Neuronal stem cell (in vitro differentiated cells): ENCODE data around the gene ENPP6.

Experiments
- DNase-seq: peaks from one replicate; pipeline ENCODE4 v3.0.0-alpha.2; 2013; ENCODE audit warnings: low spot score
- H2AFZ ChIP-seq: one replicate; pipeline ENCODE4 v1.6.1; 2013; ENCODE audit warnings: mild to moderate bottlenecking, low read length, inconsistent platforms
- H2AK5ac ChIP-seq: 2 replicates; pipeline ENCODE4 v1.6.1; 2013; ENCODE audit warnings: low read depth, mild to moderate bottlenecking, inconsistent platforms, low read length, moderate library complexity, mixed read lengths
- H2BK120ac ChIP-seq: 2 replicates; pipeline ENCODE4 v1.6.1; 2013; ENCODE audit warnings: low read depth, mild to moderate bottlenecking, inconsistent platforms, low read length, moderate library complexity, mixed read lengths
- H2BK12ac ChIP-seq: one replicate; pipeline ENCODE4 v1.6.1; 2013; ENCODE audit warnings: low read length, inconsistent platforms
- H2BK15ac ChIP-seq: 2 replicates; pipeline ENCODE4 v1.6.1; 2013; ENCODE audit warnings: mild to moderate bottlenecking, low read length, inconsistent platforms, mixed read lengths
- H2BK5ac ChIP-seq: one replicate; pipeline ENCODE4 v1.6.1; 2013; ENCODE audit warnings: inconsistent platforms, mild to moderate bottlenecking, low read length, moderate library complexity
- H3K14ac ChIP-seq: one replicate; pipeline ENCODE4 v1.6.1; 2013; ENCODE audit warnings: low read length, inconsistent platforms
- H3K18ac ChIP-seq: 2 replicates; pipeline ENCODE4 v1.6.1; 2013; ENCODE audit warnings: low read length, inconsistent platforms
- H3K23ac ChIP-seq: 2 replicates; pipeline ENCODE4 v1.6.1; 2013; ENCODE audit warnings: low read depth, mild to moderate bottlenecking, mixed read lengths, low read length, inconsistent platforms; ENCODE audit not compliant: poor library complexity
- H3K27ac ChIP-seq: replicated peaks from 3 replicates; pipeline ENCODE4 v1.5.1; 2013; ENCODE audit warnings: low read length, inconsistent platforms
- H3K27me3 ChIP-seq, 3 experiments: 2 replicates each; pipeline ENCODE4 v1.6.1; 2013; ENCODE audit warnings: low read length in 3 of 3, mild to moderate bottlenecking in 2 of 3, inconsistent platforms in 1 of 3, low read depth in 1 of 3, mixed read lengths in 1 of 3, moderate library complexity in 1 of 3; ENCODE audit not compliant: control insufficient read depth in 3 of 3, insufficient read depth in 3 of 3
- H3K36me3 ChIP-seq, 2 donors: replicated peaks in 1 of 2; 2 replicates each; pipeline ENCODE4 v1.6.1; 2013; ENCODE audit warnings: low read length in 2 of 2; ENCODE audit not compliant: control insufficient read depth in 2 of 2, insufficient read depth in 2 of 2
- H3K4ac ChIP-seq: 2 replicates; pipeline ENCODE4 v1.6.1; 2013; ENCODE audit warnings: inconsistent platforms, mild to moderate bottlenecking, low read length, moderate library complexity
- H3K4me1 ChIP-seq, 2 donors: 1 replicate in 1 of 2; 2 replicates in 1 of 2; pipeline ENCODE4 v1.6.1; 2013; ENCODE audit warnings: low read length in 2 of 2, low read depth in 1 of 2; ENCODE audit not compliant: control insufficient read depth in 2 of 2, insufficient read depth in 1 of 2
- H3K4me2 ChIP-seq: one replicate; pipeline ENCODE4 v1.6.1; 2013; ENCODE audit warnings: mild to moderate bottlenecking, low read length, inconsistent platforms; ENCODE audit not compliant: insufficient read depth, poor library complexity, severe bottlenecking
- H3K4me3 ChIP-seq, 2 donors: 2 replicates each; pipeline ENCODE4 v1.5.1; 2013; ENCODE audit warnings: low read length in 2 of 2, mild to moderate bottlenecking in 2 of 2, inconsistent platforms in 1 of 2, moderate library complexity in 1 of 2
- H3K79me1 ChIP-seq: one replicate; pipeline ENCODE4 v1.6.1; 2013; ENCODE audit warnings: low read depth, mild to moderate bottlenecking, inconsistent platforms, low read length, moderate library complexity
- H3K9ac ChIP-seq: one replicate; pipeline ENCODE4 v1.6.1; 2013; ENCODE audit warnings: mild to moderate bottlenecking, low read depth, low read length, inconsistent platforms; ENCODE audit not compliant: poor library complexity
- H3K9me3 ChIP-seq, 2 donors: replicated peaks in 1 of 2; 2 replicates each; pipeline versions ENCODE3 to v1.6.1; 2013; ENCODE audit warnings: low read length in 2 of 2, mild to moderate bottlenecking in 2 of 2, inconsistent platforms in 1 of 2, low read depth in 1 of 2, mixed read lengths in 1 of 2, moderate library complexity in 1 of 2; ENCODE audit not compliant: control insufficient read depth in 2 of 2, insufficient read depth in 1 of 2
- H4K8ac ChIP-seq: one replicate; pipeline ENCODE4 v1.6.1; 2013; ENCODE audit warnings: low read depth, mild to moderate bottlenecking, inconsistent platforms, low read length, moderate library complexity
- H4K91ac ChIP-seq: one replicate; pipeline ENCODE4 v1.6.1; 2013; ENCODE audit warnings: low read length, low read depth, mild to moderate bottlenecking, inconsistent platforms; ENCODE audit not compliant: poor library complexity
- WGBS, 2 donors: extraction: QIAGEN DNeasy Blood & Tissue Kit; methylation state at CpG; one replicate each; pipeline ENCODE4 v1.1.7; 2013; ENCODE audit warnings: missing lambda C conversion rate in 2 of 2, mixed read lengths in 1 of 2; ENCODE audit not compliant: insufficient read length in 2 of 2, insufficient replicate concordance in 1 of 2; ENCODE audit errors: extremely low coverage in 2 of 2; 5-methylcytosine and 5-hydroxymethylcytosine counted together

ENPP6 gene

DNA sequence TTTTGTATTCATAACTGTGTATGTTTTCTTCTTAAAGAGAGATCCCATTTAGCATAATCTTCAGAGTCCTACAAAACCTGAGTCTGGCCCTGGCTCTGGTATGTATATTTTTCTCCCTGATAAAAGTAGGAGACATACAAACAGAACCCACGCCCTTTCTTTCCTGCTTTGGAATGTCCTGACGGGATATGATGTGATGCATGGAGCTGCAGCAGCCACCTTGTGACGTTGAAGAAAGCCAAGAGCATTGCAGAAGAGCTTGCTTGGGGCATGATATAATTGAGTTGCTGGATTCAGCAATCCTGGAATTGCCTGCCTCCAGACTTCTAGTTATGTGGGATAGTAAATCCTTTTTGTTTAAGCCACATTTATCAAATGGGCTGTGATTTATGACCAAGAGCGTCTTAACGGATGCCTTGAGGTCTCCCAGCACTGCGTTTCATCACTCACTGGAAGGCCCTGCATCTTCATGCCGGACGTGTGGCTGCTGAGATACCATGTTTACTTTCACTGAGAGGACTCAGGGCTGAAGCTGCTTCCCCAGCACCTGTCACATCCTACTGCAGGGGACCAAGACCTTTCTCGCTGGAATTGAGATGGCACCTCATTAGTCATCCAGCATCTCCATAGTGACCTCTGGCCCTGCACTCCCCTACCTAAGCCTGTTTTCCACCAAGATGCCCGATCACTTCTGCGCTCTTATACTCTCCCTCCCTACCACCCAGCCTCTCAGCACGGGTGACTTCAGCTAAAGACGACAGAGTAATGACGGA, 107.0 kb downstream of the ENPP6 start:
- no peaks in the 10 kb centered on the region for H3K36me3 ChIP-seq
- no peak overlapping the region for H2BK5ac ChIP-seq
- H3K4me2 ChIP-seq = no peak overlapping the region

DNA sequence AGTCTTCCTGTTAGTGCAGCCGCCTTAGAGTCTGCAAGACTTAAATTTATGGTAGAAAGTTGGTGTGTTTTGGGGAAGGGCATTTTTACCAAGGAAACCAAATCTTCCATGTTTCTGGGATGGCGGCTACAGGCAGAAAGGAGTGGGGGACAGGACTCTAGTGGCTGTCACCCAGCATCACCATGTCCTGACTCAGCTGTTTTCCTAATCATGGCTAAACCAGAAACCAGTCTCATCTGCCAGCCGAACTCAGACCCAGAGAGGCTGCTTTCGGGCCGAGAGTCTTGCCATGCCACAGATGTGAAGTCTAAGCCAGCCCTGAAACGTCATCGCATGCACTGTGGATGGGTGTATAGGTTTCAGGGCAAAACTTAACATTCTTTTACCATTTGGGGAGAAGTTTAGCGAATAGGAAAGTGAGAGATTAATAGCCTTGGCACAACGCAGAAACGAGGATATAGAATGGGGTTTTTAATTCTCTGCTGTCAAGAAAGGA, 109.6 kb downstream of the ENPP6 start:
- Histone ChIP-seq H3K4me1 (peaks cover 3 to 6% of the 10 kb centered on the region in 2 donors), H3K9me3 (peaks cover 3 to 4% of the 10 kb centered on the region in 2 donors), H3K14ac (no peak overlapping the region), H3K27me3 (peaks cover 0 to 12% (median 2%) of the 10 kb centered on the region in 3 experiments), H3K79me1 (no peaks in the 10 kb centered on the region), H2BK5ac (no peak overlapping the region), H3K4me3 (no peak overlapping the region), H4K8ac (no peak overlapping the region), H3K27ac (no peak overlapping the region), H3K4me2 (no peak overlapping the region), H2BK120ac (no peak overlapping the region), H3K23ac (no peak overlapping the region), H2BK15ac (no peak overlapping the region), H2AK5ac (no peak overlapping the region), H3K18ac (no peak overlapping the region), H3K9ac (no peak overlapping the region), H2BK12ac (no peak overlapping the region), H4K91ac (no peak overlapping the region), H3K4ac (no peak overlapping the region), H3K36me3 (no peaks in the 10 kb centered on the region), H2AFZ (no peak overlapping the region)
- DNase-seq = no peak
- no CpG with 5 or more reads among the region's 10 CpGs for WGBS, 2 donors

More for the DNA sequence above, 107.0 kb downstream of the ENPP6 start:
- no peak overlapping the region for H3K14ac ChIP-seq
- no peak overlapping the region for H2BK120ac ChIP-seq
- H3K9ac ChIP-seq = no peak overlapping the region
- peaks cover 0 to 4% of the 10 kb centered on the region in 2 donors for H3K9me3 ChIP-seq
- H3K4me3 ChIP-seq = no peak overlapping the region
- H3K79me1 ChIP-seq = no peaks in the 10 kb centered on the region
- no CpG with 5 or more reads among the region's 14 CpGs for WGBS, 2 donors
- H3K4ac ChIP-seq = no peak overlapping the region
- no peak overlapping the region for H3K27ac ChIP-seq
- no peak overlapping the region for H2AFZ ChIP-seq
- H4K91ac ChIP-seq = no peak overlapping the region
- H3K23ac ChIP-seq = no peak overlapping the region
- no peak overlapping the region for H2AK5ac ChIP-seq
- H2BK15ac ChIP-seq = no peak overlapping the region
- H3K27me3 ChIP-seq = peaks cover 0 to 2% (median 0%) of the 10 kb centered on the region in 3 experiments
- no peak for DNase-seq
- H2BK12ac ChIP-seq = no peak overlapping the region
- no peak overlapping the region for H3K18ac ChIP-seq
- no peak overlapping the region for H4K8ac ChIP-seq
- no peaks in the 10 kb centered on the region for H3K4me1 ChIP-seq

DNA sequence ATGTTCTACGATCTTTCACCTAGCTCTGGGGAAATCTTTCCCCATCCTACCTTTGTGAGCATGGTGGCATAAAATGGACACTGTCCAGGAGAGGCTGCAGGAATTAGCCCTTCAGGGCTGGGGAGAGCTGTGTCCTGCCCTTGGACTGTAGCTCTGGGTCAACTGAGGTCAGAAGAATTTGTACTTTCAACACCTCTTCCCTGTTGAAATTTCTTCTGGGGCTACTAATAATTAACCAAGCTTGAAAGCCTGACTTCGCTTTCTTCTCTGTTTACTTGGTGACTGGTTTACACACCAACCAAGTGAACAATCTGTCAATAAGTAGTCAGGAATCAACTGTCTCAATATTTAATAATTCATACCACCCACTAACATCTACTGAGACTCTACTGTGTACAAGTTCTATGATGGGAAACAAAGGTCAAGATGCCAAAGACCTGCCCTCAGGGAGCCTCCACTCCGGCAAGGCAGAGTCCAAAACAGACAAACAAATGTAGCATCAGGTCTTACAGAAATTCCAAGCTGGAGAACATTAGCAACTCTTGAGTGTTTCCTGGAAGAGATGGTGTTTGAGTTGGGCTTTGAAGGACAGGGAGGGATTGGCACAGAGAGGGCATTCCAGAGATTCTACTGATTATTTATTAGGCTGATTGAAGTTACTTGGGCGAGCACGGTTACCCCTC, 113.1 kb downstream of the ENPP6 start:
- DNase-seq = no peak

More for the DNA sequence above, 113.1 kb downstream of the ENPP6 start:
- H2BK15ac ChIP-seq = no peak overlapping the region
- no peak overlapping the region for H3K23ac ChIP-seq
- H4K8ac ChIP-seq = no peak overlapping the region
- no peak overlapping the region for H2AK5ac ChIP-seq
- peaks cover 0 to 27% (median 0%) of the 10 kb centered on the region in 3 experiments for H3K27me3 ChIP-seq
- no peak overlapping the region for H4K91ac ChIP-seq
- no peak overlapping the region for H3K9ac ChIP-seq
- H3K4me2 ChIP-seq = no peak overlapping the region
- H3K4me1 ChIP-seq = peaks cover 6% of the 10 kb centered on the region in 2 donors
- no peak overlapping the region for H3K4ac ChIP-seq
- no peaks in the 10 kb centered on the region for H3K79me1 ChIP-seq
- no peak overlapping the region for H3K4me3 ChIP-seq
- H3K14ac ChIP-seq = no peak overlapping the region
- H3K27ac ChIP-seq = no peak overlapping the region
- H3K36me3 ChIP-seq = no peaks in the 10 kb centered on the region
- H2AFZ ChIP-seq = peak overlapping the region; percentile 85
- no peak overlapping the region for H2BK5ac ChIP-seq
- H2BK12ac ChIP-seq = no peak overlapping the region
- H3K9me3 ChIP-seq = peaks cover 0 to 3% of the 10 kb centered on the region in 2 donors
- no peak overlapping the region for H2BK120ac ChIP-seq
- no peak overlapping the region for H3K18ac ChIP-seq
- WGBS, 2 donors = no CpG with 5 or more reads among the region's 5 CpGs
